Duodenal mucosa (tissue), 2 donors: ENCODE data around the gene C10orf105.
A peak's percentile ranks its signal among the peaks of the same experiment; 100 is the strongest.

Source experiments
- H3K27ac ChIP-seq: one replicate; pipeline ENCODE4 v1.7.0; 2013; ENCODE audit warnings: low read depth, low read length
- H3K27me3 ChIP-seq, 2 donors: one replicate each; pipeline ENCODE4 v1.7.0; 2013; ENCODE audit warnings: low read length in 2 of 2, control low read depth in 1 of 2; ENCODE audit not compliant: insufficient read depth in 2 of 2, control insufficient read depth in 1 of 2
- H3K36me3 ChIP-seq, 2 donors: one replicate each; pipeline ENCODE4 v1.7.0; 2013; ENCODE audit warnings: low read length in 2 of 2, control low read depth in 1 of 2; ENCODE audit not compliant: insufficient read depth in 2 of 2, control insufficient read depth in 1 of 2
- H3K4me1 ChIP-seq, 2 donors: one replicate each; pipeline ENCODE4 v1.7.0; 2013; ENCODE audit warnings: low read length in 2 of 2, control low read depth in 1 of 2; ENCODE audit not compliant: insufficient read depth in 2 of 2, control insufficient read depth in 1 of 2
- H3K4me3 ChIP-seq, 2 donors: one replicate each; pipeline ENCODE4 v1.7.0; 2013; ENCODE audit warnings: low read length in 2 of 2, low read depth in 1 of 2
- H3K9ac ChIP-seq, 2 donors: one replicate each; pipeline ENCODE4 v1.7.0; 2013; ENCODE audit warnings: low read length in 2 of 2, low read depth in 1 of 2
- H3K9me3 ChIP-seq, 2 donors: one replicate each; pipeline ENCODE4 v1.7.0; 2013; ENCODE audit warnings: low read length in 2 of 2, control low read depth in 1 of 2; ENCODE audit not compliant: control insufficient read depth in 1 of 2

C10orf105 gene

DNA sequence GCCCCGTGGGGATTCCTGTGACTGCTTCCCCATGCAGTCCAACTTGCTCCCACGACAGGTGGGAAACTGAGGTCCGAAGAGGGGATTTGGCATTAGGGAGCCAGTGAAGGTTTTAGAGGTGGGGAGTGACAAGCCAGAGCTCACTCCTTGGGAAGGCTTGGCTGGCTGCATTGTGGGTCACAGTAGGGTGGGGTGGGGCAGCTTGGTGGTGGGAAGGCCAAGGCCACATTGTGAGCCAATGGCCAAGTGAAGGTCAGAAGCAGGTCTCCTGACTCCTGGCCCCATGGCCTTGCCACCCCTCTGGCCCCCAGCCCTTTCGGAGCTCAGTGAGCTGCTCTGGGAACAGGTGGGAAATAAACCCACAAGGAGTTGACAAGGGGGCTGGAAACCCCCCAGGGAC lies 2.5 kb downstream of the C10orf105 start:
- Histone ChIP-seq H3K4me1 (peaks cover 27 to 34% of the 10 kb centered on the region in 2 donors), H3K9ac (no peak overlapping the region), H3K27ac (no peak overlapping the region), H3K27me3 (no peaks in the 10 kb centered on the region), H3K9me3 (no peaks in the 10 kb centered on the region), H3K4me3 (no peak overlapping the region), H3K36me3 (no peaks in the 10 kb centered on the region)

DNA sequence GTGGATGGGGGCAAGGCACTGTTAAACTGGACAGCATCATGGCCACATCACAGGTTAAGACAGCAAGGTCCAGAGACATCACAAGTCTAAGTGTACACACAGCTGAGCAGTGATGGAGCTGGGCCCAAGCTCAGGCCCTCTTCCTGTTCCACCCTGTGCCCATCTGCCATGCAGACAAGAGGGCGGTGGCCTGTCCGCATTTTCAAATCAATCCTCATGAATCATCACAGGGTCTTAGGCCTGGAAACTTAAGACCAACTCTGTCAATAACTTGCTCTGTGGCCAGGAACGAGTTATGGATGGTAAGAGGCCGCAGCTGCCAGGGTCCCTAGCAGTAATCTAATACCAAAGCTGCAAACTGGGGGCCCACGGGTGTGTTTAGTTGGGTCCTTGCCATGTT lies 3.2 kb downstream of the C10orf105 start:
- no peak overlapping the region for H3K27ac ChIP-seq
- no peak overlapping the region for H3K4me3 ChIP-seq
- H3K9me3 ChIP-seq: no peaks in the 10 kb centered on the region
- H3K9ac ChIP-seq: no peak overlapping the region
- no peaks in the 10 kb centered on the region for H3K36me3 ChIP-seq
- H3K27me3 ChIP-seq: no peaks in the 10 kb centered on the region
- H3K4me1 ChIP-seq: peaks cover 27 to 34% of the 10 kb centered on the region in 2 donors

DNA sequence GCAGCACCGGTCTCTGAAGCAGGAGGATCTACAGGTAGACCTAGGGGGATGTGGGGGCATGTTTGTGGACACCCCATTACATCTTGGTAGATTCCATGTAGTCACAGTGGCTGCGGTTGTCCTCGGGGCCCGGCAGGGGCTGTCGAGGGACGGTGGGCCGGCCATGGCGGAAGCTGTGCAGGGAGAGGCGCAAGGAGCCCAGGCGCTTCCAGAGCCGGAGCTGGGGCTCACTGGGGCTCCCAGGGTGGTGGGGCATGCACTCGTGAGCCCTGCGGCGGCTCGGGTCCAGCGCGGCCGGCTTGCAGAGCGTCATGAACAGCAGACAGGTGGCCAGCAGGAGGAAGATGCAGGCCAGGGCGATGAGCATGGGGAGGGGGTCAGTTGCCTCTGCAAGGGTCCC lies 3.7 kb downstream of the C10orf105 start:
- Histone ChIP-seq H3K4me1 (peaks cover 27 to 34% of the 10 kb centered on the region in 2 donors), H3K27ac (no peak overlapping the region), H3K9me3 (no peaks in the 10 kb centered on the region), H3K4me3 (no peak overlapping the region), H3K9ac (no peak overlapping the region), H3K27me3 (no peaks in the 10 kb centered on the region), H3K36me3 (no peaks in the 10 kb centered on the region)

GRCh38 chr10:71715026-71715425 lies 4.6 kb downstream of the C10orf105 start:
- Histone ChIP-seq H3K4me1 (peaks cover 27 to 34% of the 10 kb centered on the region in 2 donors), H3K9me3 (no peaks in the 10 kb centered on the region), H3K4me3 (no peak overlapping the region), H3K36me3 (no peaks in the 10 kb centered on the region), H3K27ac (no peak overlapping the region), H3K9ac (peak overlapping the region; percentile 21), H3K27me3 (no peaks in the 10 kb centered on the region)

- Histone ChIP-seq H3K4me3 (no peak overlapping the region), H3K9ac (peak overlapping the region; percentile 21), H3K27ac (no peak overlapping the region), H3K27me3 (no peaks in the 10 kb centered on the region), H3K9me3 (no peaks in the 10 kb centered on the region), H3K4me1 (peaks cover 27 to 34% of the 10 kb centered on the region in 2 donors), H3K36me3 (no peaks in the 10 kb centered on the region)
These were observed 5.0 kb downstream of the C10orf105 start for GRCh38 chr10:71714592-71714991.

GRCh38 chr10:71714031-71714410 lies 5.6 kb downstream of the C10orf105 start:
- H3K27me3 ChIP-seq: no peaks in the 10 kb centered on the region
- peak overlapping the region; percentile 59 for H3K27ac ChIP-seq
- H3K4me3 ChIP-seq: peak overlapping the region in 1 of 2 donors; percentile 27
- H3K9me3 ChIP-seq: no peaks in the 10 kb centered on the region
- H3K4me1 ChIP-seq: peaks cover 32 to 36% of the 10 kb centered on the region in 2 donors
- H3K36me3 ChIP-seq: no peaks in the 10 kb centered on the region
- H3K9ac ChIP-seq: peak overlapping the region; percentile 21

DNA sequence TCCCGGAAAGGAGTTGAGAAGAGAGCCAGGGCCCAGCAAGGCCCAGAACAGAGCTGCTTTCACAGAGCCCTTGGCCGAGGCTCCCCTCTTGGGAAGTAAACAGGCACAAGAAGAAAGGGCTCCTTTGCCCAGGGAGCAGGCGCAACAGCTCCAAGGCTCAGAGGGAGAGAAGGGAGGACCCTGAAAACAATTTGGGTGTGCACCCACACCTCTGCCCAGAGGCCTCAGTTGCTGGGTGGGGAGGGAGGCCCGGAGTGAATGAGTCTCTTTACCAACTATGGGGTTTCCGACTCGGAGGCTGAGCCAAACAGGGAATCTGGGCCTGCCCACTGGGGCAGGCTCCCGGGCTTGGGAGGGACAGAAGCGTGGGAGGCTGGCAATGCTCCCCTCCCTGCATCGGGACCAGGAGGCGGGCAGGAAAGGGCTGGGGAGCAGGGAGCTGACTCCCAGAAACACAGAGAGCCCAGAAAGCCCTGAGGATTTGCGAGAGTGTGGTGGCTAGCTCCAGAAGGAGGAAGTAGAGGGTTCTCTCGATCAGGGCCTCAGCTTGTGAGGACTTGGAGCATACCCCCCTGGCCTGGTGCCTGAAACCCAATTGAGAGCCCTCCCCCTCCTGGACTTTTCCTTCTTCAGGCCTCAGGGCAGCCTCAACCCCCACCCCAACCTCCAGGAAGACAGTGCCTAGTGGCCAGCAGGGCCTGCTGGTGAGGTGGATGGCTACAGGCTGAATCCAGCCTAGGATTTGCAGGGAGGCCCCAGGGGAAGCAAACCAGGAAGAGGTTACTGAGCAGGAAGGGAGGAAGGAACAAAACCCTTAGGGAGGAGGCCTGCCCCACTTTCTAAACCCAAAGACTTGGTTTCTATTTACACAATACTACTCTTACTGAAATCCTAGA lies 6.2 kb downstream of the C10orf105 start:
- Histone ChIP-seq H3K9me3 (no peaks in the 10 kb centered on the region), H3K27me3 (no peaks in the 10 kb centered on the region), H3K4me3 (no peak overlapping the region), H3K9ac (peak overlapping the region; percentile 21), H3K4me1 (peaks cover 38 to 42% of the 10 kb centered on the region in 2 donors), H3K27ac (peak overlapping the region; percentile 59), H3K36me3 (no peaks in the 10 kb centered on the region)

- Histone ChIP-seq H3K4me1 (peaks cover 43 to 49% of the 10 kb centered on the region in 2 donors), H3K4me3 (no peak overlapping the region), H3K27ac (no peak overlapping the region), H3K36me3 (no peaks in the 10 kb centered on the region), H3K9ac (peak overlapping the region; percentile 21), H3K27me3 (no peaks in the 10 kb centered on the region), H3K9me3 (no peaks in the 10 kb centered on the region)
These were observed 6.9 kb downstream of the C10orf105 start for GRCh38 chr10:71712572-71713134.

- no peak overlapping the region for H3K27ac ChIP-seq
- no peak overlapping the region for H3K4me3 ChIP-seq
- no peaks in the 10 kb centered on the region for H3K36me3 ChIP-seq
- peaks cover 43 to 50% of the 10 kb centered on the region in 2 donors for H3K4me1 ChIP-seq
- no peak overlapping the region for H3K9ac ChIP-seq
- no peaks in the 10 kb centered on the region for H3K9me3 ChIP-seq
- no peaks in the 10 kb centered on the region for H3K27me3 ChIP-seq
These were observed 7.4 kb downstream of the C10orf105 start for GRCh38 chr10:71712170-71712569.

DNA sequence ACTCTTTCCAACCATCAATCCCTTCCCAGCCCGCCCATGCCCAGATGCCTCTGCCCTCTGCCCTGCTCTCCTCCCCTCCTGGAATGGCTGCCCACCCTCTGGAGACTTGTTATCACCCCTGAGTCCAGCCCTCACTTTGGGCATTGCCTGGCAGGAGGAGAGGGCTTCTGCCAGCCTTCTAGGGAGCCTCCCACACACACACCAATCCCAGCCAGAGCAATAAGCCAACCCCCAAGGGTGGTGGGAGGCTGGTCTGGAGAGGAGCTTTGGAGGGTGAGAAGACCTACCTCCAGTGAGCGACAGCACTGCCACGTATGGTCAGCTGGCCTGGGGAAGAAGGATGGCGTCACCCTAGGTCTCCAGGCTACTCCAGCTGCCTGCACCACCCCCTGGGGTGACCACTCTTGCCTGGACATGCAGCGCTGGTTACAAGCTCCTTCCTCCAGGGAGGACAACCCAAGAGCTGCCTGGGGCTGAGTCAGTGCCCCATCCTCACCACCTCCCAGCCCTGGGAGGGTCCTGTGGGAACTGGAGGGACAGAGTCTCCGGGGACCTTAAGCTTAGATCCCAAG lies 8.4 kb downstream of the C10orf105 start:
- Histone ChIP-seq H3K4me1 (peaks cover 43 to 50% of the 10 kb centered on the region in 2 donors), H3K27me3 (no peaks in the 10 kb centered on the region), H3K9ac (no peak overlapping the region), H3K4me3 (no peak overlapping the region), H3K9me3 (no peaks in the 10 kb centered on the region), H3K27ac (no peak overlapping the region), H3K36me3 (no peaks in the 10 kb centered on the region)
